ENCODE results near the gene AGPAT4.
"Not testable (repeated sequence)": the region's sequence is repeated elsewhere in the genome, so short reads cannot be mapped to it uniquely, and the experiment has no call there.

Gene AGPAT4, protein sequence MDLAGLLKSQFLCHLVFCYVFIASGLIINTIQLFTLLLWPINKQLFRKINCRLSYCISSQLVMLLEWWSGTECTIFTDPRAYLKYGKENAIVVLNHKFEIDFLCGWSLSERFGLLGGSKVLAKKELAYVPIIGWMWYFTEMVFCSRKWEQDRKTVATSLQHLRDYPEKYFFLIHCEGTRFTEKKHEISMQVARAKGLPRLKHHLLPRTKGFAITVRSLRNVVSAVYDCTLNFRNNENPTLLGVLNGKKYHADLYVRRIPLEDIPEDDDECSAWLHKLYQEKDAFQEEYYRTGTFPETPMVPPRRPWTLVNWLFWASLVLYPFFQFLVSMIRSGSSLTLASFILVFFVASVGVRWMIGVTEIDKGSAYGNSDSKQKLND
- total RNA-seq = 11.0 to 27.5 reads per million in 2 experiments

DNA sequence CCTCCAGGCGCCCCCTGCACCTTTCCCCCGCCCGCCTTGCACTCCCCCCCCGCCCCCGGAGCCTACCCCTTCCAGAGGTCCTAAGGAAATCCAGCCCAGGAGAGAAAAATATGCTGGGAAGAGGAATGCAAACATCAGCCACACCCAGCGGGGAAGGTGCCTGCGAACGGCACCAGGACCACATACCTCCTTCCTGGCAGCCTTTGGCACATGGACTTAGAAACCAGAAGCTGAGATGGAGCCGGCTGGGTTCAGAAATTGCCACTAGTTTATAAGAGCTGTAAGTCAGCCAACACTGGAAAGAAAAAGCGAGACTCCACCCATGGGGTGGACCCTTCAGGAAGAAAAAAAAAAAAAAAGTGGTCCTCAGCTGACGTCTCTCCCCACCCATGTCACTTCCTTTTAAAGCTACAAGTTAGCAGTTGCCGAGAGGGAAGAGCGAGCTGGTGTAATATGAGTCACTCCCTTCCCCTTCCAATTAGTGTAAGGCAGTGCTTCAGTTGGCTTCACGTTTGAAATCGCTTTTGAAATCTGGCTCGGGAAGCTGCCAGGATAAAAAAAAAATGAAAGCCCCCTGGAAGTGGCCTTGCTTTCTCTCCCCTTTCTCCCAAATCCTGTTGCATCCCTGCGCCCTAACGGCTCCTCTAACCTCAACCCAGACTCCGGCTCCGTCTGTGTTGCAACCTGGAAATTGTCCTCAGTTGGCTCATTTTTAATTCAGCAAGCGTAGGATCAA is at the start of gene AGPAT4:
TSS of gene AGPAT4 (minus strand) at position 310 of the 736 bp plus-strand sequence. CDS start 41,848 bp downstream, outside the sequence.
- peak; percentile 58 for DNase-seq (ENCODE audit: low read depth)

DNA sequence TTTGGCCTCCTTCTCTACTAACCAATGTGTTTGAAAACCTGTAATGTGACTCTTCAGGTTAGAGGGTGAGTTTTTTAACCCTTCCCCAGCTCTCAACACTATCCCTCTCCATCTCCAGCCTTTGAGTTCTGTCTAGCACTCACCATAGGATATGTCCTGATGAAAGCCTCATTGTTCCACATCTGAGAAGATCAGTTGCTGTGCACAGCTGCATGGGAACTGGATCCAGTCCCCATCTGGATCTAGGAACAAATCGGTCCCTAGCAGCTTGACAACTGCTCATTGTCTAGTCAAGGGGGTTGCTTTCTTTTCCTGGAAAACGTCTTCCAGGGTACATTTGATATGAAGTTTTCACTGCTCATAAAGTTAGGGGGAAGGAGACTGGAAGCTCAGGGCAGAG is 45.4 kb upstream of the AGPAT4 start:
- DNase-seq (ENCODE audit: low read depth) = no peak

- DNase-seq (ENCODE audit: low read depth) = no peak
Measured at GRCh38 chr6:161318456-161318855, 44.6 kb upstream of the AGPAT4 start.

DNA sequence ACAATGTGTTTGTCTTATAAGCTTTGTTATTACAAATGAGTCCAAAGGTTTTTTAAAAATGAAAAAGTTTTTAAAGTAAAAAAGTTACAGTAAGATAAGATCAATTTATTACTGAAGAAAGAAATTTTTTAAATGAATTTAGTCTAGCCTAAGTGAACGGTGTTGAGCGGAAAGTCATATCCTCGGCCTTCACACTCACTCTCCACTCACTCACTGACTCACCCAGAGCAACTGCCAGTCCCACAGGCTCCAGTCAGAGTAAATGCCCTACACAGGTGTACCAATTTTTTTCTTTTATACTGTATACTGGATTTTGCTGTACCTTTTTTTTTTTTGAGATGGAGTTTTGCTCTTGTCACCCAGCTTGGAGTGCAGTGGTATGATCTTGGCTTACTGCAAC is 42.7 kb upstream of the AGPAT4 start:
- DNase-seq (ENCODE audit: low read depth) = no peak

DNA sequence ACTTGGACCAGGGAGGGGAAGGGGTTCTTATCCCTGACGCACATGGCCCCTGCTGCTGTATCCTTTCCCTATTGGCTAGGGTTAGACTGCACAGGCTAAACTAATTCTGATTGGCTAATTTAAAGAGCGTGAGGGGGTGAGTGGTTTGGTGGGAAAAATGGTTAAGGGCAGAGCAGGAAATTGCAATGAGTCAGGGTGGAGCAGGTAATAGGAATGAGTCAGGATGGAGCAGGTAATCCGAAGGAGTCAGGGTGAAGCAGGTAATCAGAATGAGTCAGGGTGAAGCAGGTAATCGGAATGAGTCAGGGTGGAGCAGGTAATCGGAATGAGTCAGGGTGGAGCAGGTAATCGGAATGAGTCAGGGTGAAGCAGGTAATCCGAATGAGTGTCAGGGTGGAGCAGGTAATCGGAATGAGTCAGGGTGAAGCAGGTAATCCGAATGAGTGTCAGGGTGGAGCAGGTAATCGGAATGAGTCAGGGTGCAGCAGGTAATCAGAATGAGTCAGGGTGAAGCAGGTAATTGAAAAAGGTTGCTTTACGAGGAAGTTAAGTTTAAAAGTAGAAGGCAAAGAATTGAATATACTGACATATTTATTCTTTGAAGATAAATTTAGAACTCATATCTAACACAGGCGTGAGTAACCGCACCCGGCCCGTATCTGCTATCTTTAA is 41.5 kb upstream of the AGPAT4 start:
- not testable (repeated sequence) for DNase-seq (ENCODE audit: low read depth)

DNA sequence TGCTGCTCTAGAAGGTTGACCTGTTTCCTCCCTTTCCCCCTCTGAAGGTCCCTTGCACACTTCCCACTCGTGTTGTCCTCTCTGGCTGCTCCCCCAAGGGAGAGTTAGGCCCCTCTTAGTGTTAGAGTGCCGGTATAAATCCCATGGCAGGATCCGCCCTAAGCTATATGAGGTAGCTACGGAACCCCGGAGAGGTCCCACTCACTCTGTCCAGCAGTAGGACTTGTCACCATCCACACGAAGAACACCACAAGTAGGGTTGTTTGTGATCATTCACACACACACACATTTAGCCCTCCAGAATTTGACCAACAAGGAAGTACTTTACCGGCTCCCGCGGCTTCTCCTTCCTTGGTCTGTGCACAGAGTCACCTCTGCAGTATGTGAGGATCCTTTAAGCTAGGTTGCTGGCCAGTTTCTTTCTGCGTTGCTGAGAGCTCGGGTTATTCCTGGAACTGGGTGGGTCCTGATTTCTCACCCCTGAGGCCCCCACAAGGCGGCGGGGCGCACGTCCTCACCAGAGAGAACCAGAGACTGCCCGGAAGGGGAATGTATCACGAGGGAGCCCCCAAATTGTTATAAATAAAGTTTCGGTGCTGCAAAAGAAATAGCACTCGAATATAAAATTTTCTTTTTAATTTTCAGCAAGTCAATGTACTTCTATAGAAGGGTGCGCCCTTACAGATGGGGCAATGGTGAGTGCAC is 40.8 kb upstream of the AGPAT4 start:
- not testable (repeated sequence) for DNase-seq (ENCODE audit: low read depth)

DNA sequence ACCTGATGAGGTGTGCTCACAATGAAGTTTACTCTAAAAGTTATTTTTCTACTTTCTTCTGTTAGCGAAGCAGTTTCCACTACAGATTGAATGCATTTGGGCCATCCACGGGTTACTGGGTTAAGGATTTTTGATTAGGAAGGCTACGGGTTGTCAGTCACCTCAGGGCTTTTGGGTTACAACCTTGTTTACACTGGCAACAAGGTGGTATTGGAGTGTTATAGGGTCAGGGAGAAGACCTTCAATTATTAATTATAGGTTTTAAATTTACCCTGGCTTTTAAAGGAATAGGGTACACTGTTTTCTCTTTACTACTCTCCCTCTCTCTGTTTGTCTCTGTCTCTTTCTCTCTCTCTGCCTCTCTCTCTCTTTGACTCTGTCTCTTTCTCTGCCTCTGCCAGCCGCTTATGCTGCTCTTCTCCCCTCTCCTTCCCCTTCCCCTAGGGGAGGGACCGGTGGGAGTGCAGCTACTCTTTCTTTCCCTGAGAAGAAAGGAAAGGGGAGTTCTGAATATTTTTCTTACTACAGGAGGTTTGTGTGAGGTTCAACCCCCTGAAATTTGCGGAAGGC is 40.2 kb upstream of the AGPAT4 start:
- no peak for DNase-seq (ENCODE audit: low read depth)

DNA sequence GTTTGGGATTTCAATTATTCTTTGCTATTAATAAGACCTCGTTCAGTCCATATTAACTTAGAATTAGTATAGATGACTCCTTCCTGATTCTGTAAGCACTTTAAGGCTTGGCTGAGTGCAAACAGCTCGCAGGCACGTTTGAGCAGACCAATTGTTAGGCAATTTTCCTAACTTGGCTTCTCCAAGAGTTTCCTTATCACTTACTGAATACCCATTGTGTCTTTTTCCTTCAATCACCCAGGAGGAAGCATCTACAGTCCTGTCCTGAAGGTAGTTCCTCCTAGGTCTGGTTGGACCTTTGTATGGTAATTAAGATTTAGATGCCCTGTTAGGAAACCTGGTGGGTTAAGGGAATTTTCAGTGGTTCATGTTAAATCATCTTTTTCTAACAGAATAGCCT is 39.6 kb upstream of the AGPAT4 start:
- DNase-seq (ENCODE audit: low read depth) = not testable (repeated sequence)

- DNase-seq (ENCODE audit: low read depth) = not testable (repeated sequence)
Measured at GRCh38 chr6:161309774-161310173, 35.9 kb upstream of the AGPAT4 start.

GRCh38 chr6:161308075-161308655 is 34.3 kb upstream of the AGPAT4 start:
- DNase-seq (ENCODE audit: low read depth) = no peak

DNA sequence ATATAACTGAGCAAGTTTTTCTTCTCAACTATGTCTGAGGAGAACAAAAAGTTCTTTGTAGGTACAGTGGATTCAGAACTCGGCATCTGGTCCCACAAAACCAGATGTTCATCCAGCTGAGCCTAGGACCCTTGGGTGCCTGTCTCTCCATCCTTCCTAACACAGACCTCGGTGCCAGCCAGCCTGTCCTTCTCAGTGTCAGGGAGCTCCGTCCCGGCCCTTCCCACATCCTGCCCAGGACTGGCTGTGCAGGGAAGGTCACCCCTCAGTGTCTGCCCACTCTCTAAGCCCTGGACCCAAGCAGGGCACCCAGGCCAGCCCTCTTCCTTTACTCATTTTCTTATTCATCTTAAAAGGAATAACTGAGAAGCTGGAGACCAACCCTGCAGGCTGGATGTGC is 32.0 kb upstream of the AGPAT4 start:
- DNase-seq (ENCODE audit: low read depth) = no peak

DNA sequence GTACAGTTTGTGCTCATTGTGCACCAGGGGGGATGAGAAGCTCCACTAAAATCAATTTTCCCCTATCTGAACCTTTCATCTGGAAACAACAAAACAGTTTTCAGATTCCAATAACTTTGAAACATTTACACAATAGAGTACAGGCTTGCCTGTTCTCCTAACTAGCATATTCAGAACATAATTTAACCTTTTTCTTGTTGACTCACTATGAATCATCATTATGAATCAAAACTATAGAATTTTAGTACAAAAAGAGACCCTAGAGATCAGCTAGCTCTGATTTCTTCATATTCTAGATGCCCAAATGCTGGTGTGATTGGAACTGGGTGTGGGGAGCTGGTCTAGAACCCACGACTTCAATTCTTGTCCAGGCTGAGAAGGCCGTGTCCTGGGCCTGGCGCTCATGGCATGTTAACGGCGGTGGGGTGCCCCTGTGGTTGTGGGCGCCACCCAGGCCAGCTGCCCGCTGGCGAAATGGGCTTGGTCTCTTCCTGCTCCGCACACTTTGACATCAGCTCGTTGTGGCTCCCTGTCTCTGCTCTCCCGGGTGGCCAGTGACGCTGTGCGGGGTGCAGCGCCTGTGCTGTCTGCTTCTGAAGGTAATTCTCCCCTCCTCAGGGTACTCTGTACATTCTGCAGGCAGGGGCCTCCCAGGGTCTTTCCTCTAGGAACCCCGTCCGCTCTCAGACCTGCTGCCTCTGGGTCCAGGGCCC is 29.9 kb upstream of the AGPAT4 start:
- DNase-seq (ENCODE audit: low read depth) = no peak

- no peak for DNase-seq (ENCODE audit: low read depth)
Measured at GRCh38 chr6:161302949-161303348, 29.1 kb upstream of the AGPAT4 start.

DNA sequence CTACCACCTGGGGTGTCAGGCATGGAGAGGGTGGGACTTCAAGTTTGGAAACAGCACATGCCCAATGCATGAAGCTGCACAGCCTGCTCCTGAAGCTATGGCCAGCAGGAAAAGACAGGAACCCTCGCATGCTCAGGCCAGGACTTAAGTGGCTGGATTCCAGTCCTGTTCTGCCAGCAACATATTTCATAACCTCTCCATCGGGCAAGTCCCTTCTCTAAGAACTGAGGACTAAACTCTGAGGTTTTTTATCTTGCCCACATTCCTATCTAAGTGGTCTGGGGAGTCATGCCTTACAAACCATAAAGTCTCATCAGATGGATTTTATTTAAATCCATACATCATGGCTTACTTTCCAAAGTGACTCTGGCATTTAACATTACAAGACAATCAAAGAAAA is 27.5 kb upstream of the AGPAT4 start:
- no peak for DNase-seq (ENCODE audit: low read depth)

GRCh38 chr6:161300823-161301222 is 27.0 kb upstream of the AGPAT4 start:
- no peak for DNase-seq (ENCODE audit: low read depth)

- DNase-seq (ENCODE audit: low read depth) = no peak
Measured at GRCh38 chr6:161299726-161300125, 25.9 kb upstream of the AGPAT4 start.

DNA sequence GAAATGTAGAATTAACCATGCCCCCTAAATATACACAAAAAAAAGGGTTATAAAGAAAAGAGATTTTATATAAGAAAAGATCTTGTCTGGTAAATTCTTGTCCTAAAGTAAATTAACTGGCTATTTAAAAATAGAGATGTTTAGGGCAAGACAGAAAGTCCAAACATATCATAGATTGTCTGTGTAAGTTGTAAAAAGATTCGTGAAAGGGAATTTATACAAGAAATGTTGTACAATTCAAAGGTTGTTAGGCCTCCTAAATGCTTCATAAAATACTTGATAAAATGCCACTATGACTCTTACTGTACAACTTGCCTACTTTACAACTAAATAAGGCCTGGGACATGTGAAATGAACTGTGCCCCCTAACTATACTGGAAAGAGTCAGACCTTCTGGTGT is 21.9 kb upstream of the AGPAT4 start:
- DNase-seq (ENCODE audit: low read depth) = no peak

DNA sequence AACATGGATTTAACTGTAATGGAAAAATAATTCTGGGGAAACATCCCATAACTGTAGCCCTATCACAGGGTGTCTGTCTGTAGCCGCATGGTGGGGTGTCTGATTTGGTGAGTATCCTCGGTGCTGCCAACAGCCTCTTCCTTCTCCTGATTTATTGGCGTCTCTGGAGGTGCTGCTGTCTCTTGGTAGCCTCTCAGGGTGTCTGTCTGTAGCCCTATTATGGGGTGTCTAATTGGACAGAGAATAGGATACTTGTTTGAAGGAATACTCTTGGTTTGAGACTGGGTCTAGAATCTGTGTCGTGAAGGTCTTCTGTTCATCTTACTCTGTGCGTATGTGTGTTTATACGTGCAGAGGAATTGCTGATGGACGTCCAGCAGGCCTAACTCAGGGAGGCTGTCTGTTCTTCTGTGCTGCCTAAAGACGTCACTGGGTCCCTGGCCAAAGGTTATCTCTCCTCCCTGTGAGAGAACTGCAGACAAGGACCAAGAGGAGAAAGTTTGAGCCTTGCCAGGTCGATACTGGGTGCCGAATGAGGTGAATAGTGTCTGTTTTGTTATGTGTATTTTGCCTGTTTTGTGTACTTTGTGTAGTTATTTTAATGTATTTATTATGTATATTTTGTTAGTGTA is 18.9 kb upstream of the AGPAT4 start:
- no peak for DNase-seq (ENCODE audit: low read depth)

DNA sequence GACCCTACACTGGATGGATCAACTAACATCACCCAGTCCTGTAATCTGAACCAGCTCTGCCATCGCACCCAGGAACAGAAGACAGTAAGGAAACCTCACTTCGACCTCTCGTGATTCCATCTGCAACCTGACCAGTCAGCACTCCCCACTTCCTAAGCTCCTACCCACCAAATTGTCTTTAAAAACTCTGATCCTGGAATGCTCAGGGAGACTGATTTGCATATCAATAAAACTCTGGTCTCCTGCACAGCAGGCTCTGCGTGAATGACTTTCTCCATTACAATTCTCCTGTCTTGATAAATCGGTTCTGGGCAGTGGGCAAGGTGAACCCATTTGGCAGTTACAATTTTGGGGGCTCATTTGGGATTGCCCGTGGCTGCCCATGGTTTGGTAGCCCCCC is 18.3 kb upstream of the AGPAT4 start:
- DNase-seq (ENCODE audit: low read depth) = no peak

GRCh38 chr6:161290751-161291150 is 16.9 kb upstream of the AGPAT4 start:
- no peak for DNase-seq (ENCODE audit: low read depth)
